Fibroblast of pulmonary artery (primary cell): ENCODE data around the gene INTS3.
A peak's percentile ranks its signal among the peaks of the same experiment; 100 is the strongest.

Experiments
- DNase-seq: peaks from one replicate; pipeline ENCODE4 v3.0.0-alpha.2; 2010; ENCODE audit warnings: low read depth
- H3K4me3 ChIP-seq: replicated peaks from 2 replicates; pipeline ENCODE4 v1.5.1; 2011; ENCODE audit warnings: low read depth, mild to moderate bottlenecking, control low read depth, low read length, moderate library complexity
- TF ChIP-seq, protein P1 (sequence below): IDR thresholded peaks from 2 replicates; pipeline ENCODE4 v1.5.1; 2011; ENCODE audit warnings: mild to moderate bottlenecking, control low read depth, low read length, inconsistent platforms; ENCODE audit errors: missing control alignments

The INTS3 gene

DNA sequence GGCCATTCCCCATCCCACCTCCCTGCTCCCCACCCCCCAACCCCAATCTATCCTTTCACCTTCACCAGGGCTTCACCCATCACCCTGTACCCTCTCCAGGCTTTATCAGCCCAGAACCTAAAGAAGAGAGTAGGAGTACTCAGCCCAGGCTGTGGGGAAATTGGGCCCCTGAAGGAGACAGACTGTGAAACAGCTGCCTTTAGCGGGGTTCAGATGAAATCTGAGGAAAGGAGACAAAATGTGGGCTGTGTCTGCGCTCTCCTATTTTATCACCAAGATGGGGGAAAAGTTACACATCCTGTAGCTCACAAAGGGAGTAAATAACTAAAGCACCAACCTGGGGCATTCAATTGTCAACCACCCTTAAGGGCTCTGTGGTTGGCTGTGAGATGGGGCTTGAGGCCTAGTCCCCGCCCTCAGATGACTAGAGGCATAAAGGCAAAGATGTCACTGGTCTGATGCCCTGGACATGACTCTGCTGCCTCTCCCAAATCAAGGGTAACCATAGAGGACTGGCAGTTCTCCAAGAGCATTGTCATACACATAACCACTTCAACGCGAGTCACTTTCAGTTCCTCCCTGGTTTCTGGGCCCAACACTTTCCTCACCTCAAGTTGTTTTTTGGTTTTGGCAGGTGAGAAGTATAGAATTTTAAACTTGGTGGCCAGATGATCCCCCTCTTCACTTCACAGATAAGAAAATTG, 77.3 kb downstream of the INTS3 start:
- no peak overlapping the region for H3K4me3 ChIP-seq
- peak; percentile 76 for DNase-seq
- TF ChIP-seq, protein P1, sequence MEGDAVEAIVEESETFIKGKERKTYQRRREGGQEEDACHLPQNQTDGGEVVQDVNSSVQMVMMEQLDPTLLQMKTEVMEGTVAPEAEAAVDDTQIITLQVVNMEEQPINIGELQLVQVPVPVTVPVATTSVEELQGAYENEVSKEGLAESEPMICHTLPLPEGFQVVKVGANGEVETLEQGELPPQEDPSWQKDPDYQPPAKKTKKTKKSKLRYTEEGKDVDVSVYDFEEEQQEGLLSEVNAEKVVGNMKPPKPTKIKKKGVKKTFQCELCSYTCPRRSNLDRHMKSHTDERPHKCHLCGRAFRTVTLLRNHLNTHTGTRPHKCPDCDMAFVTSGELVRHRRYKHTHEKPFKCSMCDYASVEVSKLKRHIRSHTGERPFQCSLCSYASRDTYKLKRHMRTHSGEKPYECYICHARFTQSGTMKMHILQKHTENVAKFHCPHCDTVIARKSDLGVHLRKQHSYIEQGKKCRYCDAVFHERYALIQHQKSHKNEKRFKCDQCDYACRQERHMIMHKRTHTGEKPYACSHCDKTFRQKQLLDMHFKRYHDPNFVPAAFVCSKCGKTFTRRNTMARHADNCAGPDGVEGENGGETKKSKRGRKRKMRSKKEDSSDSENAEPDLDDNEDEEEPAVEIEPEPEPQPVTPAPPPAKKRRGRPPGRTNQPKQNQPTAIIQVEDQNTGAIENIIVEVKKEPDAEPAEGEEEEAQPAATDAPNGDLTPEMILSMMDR = no peak

- TF ChIP-seq, protein P1 = no peak
- DNase-seq = peak; percentile 7
- H3K4me3 ChIP-seq = no peak overlapping the region
Observed at GRCh38 chr1:153805886-153806719, 78.3 kb downstream of the INTS3 start.

DNA sequence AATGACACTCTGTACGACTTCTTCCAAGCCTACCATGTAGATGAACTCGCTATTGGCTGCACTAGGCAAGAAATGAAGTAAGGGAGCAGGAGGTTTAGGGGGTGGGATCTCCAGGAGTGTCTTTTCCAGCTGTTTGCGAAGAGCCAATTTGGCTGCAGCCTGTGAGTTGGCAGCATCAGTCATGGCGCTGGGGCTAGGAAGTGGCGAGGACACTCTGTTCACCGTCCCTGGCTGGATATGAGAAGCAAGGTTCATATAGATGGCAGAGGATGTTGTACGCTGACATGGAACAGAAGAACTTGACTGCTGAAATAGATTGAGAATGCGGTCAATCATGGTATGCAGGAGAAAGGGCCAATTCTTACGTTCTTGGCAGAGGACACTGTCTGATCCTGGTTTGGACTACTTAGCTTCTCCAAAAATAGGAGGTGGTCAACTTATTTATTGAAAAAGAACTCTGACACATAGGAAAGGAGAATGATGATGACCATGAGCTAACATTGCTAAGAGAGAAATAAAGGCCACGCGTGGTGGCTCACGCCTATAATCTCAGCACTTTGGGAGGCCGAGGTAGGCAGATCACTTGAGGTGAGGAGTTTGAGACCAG, 88.5 kb downstream of the INTS3 start:
- TF ChIP-seq, protein P1 = no peak
- no peak overlapping the region for H3K4me3 ChIP-seq
- DNase-seq = no peak

DNA sequence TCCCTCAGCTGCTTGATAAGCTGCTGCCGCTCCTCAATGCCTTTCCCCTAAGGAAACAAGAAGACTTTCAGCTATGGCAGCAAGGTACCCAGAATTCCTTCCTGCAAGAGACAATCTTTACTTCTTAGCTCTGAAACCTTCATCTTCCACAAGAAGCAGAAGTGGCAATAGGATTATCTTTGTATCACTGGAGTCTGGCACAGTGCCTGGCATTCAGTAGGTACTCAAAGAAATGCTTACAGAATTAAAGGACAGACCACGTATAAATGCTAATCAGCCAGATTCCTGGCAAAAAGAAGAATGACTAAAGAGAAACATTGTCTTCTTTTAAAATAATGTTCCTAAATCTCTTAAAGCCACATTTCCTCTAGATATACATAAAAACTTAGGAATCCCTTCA, 91.0 kb downstream of the INTS3 start:
- TF ChIP-seq, protein P1 = no peak
- H3K4me3 ChIP-seq = no peak overlapping the region
- DNase-seq = no peak
